Cerebellar cortex (tissue), 1 donor: ENCODE measurements around the gene SLC18A2.
A peak's percentile ranks its signal among the peaks of the same experiment; 100 is the strongest.
"Not testable (repeated sequence)": the region's sequence is repeated elsewhere in the genome, so short reads cannot be mapped to it uniquely, and the experiment has no call there.

ENCODE experiments used
- DNase-seq: peaks from one replicate; pipeline ENCODE4 v3.0.0-alpha.2; 2015; ENCODE audit warnings: low spot score

SLC18A2 gene

GRCh38 chr10:117264782-117265181 is 23.9 kb downstream of the SLC18A2 start:
- DNase-seq: peak; percentile 66

- no peak for DNase-seq
Measured at GRCh38 chr10:117266400-117266799, 25.5 kb downstream of the SLC18A2 start.

- no peak for DNase-seq
Measured at GRCh38 chr10:117266812-117267211, 25.9 kb downstream of the SLC18A2 start.

GRCh38 chr10:117268258-117268657 is 27.3 kb downstream of the SLC18A2 start:
- DNase-seq: no peak

- no peak for DNase-seq
Measured at GRCh38 chr10:117268907-117269306, 28.0 kb downstream of the SLC18A2 start.

GRCh38 chr10:117271427-117271826 is 30.5 kb downstream of the SLC18A2 start:
- no peak for DNase-seq

GRCh38 chr10:117272195-117273076 is 31.5 kb downstream of the SLC18A2 start:
- DNase-seq: no peak

- DNase-seq: no peak
Measured at GRCh38 chr10:117273980-117274379, 33.1 kb downstream of the SLC18A2 start.

GRCh38 chr10:117274509-117274908 is 33.6 kb downstream of the SLC18A2 start:
- DNase-seq: no peak

GRCh38 chr10:117275121-117275520 is 34.2 kb downstream of the SLC18A2 start:
- DNase-seq: no peak

- no peak for DNase-seq
Measured at GRCh38 chr10:117277675-117278074, 36.8 kb downstream of the SLC18A2 start.

- no peak for DNase-seq
Measured at GRCh38 chr10:117284716-117285494, 44.0 kb downstream of the SLC18A2 start.

GRCh38 chr10:117290872-117291271 is 50.0 kb downstream of the SLC18A2 start:
- not testable (repeated sequence) for DNase-seq

GRCh38 chr10:117294039-117294645 is 53.2 kb downstream of the SLC18A2 start:
- DNase-seq: no peak

GRCh38 chr10:117294735-117295134 is 53.8 kb downstream of the SLC18A2 start:
- no peak for DNase-seq

- no peak for DNase-seq
Measured at GRCh38 chr10:117298219-117298618, 57.3 kb downstream of the SLC18A2 start.

GRCh38 chr10:117299435-117299834 is 58.5 kb downstream of the SLC18A2 start:
- no peak for DNase-seq

- no peak for DNase-seq
Measured at GRCh38 chr10:117300671-117301070, 59.8 kb downstream of the SLC18A2 start.

GRCh38 chr10:117303451-117303850 is 62.5 kb downstream of the SLC18A2 start:
- DNase-seq: not testable (repeated sequence)

- no peak for DNase-seq
Measured at GRCh38 chr10:117306674-117307073, 65.8 kb downstream of the SLC18A2 start.

GRCh38 chr10:117311261-117311660 is 70.3 kb downstream of the SLC18A2 start:
- DNase-seq: no peak

- no peak for DNase-seq
Measured at GRCh38 chr10:117312430-117312829, 71.5 kb downstream of the SLC18A2 start.

- DNase-seq: no peak
Measured at GRCh38 chr10:117313641-117314040, 72.7 kb downstream of the SLC18A2 start.
